Keratinocyte (primary cell): Measurements from ENCODE around the gene SYK. TPM values are rescaled to one million over a fixed set of nuclear protein-coding genes. Genes with fewer than 3 reads are reported as not detected.

Experiments used
- DNase-seq: peaks from one replicate; pipeline ENCODE4 v3.0.0-alpha.2; 2011; ENCODE audit warnings: low read depth, missing footprints, low spot score
- FAIRE-seq: peaks from 2 replicates; lab custom pipeline; 2011; peaks lifted over from hg19 to GRCh38; lab: Jason Lieb, UNC
- H2AFZ ChIP-seq: 2 replicates; pipeline ENCODE4 v1.6.0; 2012; ENCODE audit warnings: low read length, control low read depth, inconsistent platforms; ENCODE audit not compliant: control insufficient read depth
- H3K27ac ChIP-seq: 2 replicates; pipeline ENCODE4 v1.5.1; 2011; ENCODE audit warnings: low read length; ENCODE audit not compliant: control insufficient read depth, insufficient read depth
- H3K27me3 ChIP-seq: 3 replicates; pipeline ENCODE4 v1.6.0; 2011; ENCODE audit warnings: low read length; ENCODE audit not compliant: control insufficient read depth, insufficient read depth; ENCODE audit errors: extremely low read depth
- H3K36me3 ChIP-seq, 2 experiments: 2 replicates in 1 of 2; 3 replicates in 1 of 2; pipeline ENCODE4 v1.5.1; 2011; ENCODE audit warnings: low read length in 2 of 2, mild to moderate bottlenecking in 1 of 2; ENCODE audit not compliant: control insufficient read depth in 2 of 2, insufficient read depth in 2 of 2; ENCODE audit errors: extremely low read depth in 1 of 2
- H3K4me1 ChIP-seq: 3 replicates; pipeline ENCODE4 v1.5.1; 2011; ENCODE audit warnings: low read length; ENCODE audit not compliant: control insufficient read depth, insufficient read depth; ENCODE audit errors: extremely low read depth
- H3K4me2 ChIP-seq: 3 replicates; pipeline ENCODE4 v1.6.0; 2011; ENCODE audit warnings: low read depth, low read length; ENCODE audit not compliant: control insufficient read depth, insufficient read depth; ENCODE audit errors: extremely low read depth
- H3K4me3 ChIP-seq, 3 experiments: fragments of 200-600 bp in 1 of 3; sonication (generic) in 1 of 3; 2 replicates in 2 of 3; 3 replicates in 1 of 3; pipeline ENCODE4 v1.5.1; 2011 to 2016; ENCODE audit warnings: low read length in 3 of 3, mild to moderate bottlenecking in 3 of 3, control low read depth in 2 of 3, inconsistent platforms in 1 of 3, low read depth in 1 of 3, mixed read lengths in 1 of 3, mixed run types in 1 of 3, moderate library complexity in 1 of 3; ENCODE audit not compliant: control insufficient read depth in 2 of 3, insufficient read depth in 2 of 3; ENCODE audit errors: extremely low read depth in 1 of 3
- H3K79me2 ChIP-seq: 2 replicates; pipeline ENCODE4 v1.6.0; 2012; ENCODE audit warnings: low read length; ENCODE audit not compliant: control insufficient read depth, insufficient read depth
- H3K9ac ChIP-seq: 3 replicates; pipeline ENCODE4 v1.6.0; 2011; ENCODE audit warnings: low read length; ENCODE audit not compliant: control insufficient read depth, insufficient read depth; ENCODE audit errors: extremely low read depth
- H3K9me1 ChIP-seq: 3 replicates; pipeline ENCODE4 v1.6.0; 2011; ENCODE audit warnings: low read length; ENCODE audit not compliant: control insufficient read depth, insufficient read depth; ENCODE audit errors: extremely low read depth
- H3K9me3 ChIP-seq: 2 replicates; pipeline ENCODE4 v1.5.1; 2012; ENCODE audit warnings: low read depth, low read length; ENCODE audit not compliant: control insufficient read depth
- H4K20me1 ChIP-seq: 3 replicates; pipeline ENCODE4 v1.6.0; 2011; ENCODE audit warnings: low read length; ENCODE audit not compliant: control insufficient read depth, insufficient read depth; ENCODE audit errors: extremely low read depth
- EZH2 ChIP-seq: IDR thresholded peaks from one replicate; pipeline ENCODE4 v1.6.1; 2012; ENCODE audit warnings: inconsistent platforms, mild to moderate bottlenecking, low read length, moderate library complexity
- dilution Hi-C: fragments of 300-500 bp; cut with MboI; formaldehyde crosslinking; loops from one replicate; pipeline ENCODE4 v1.7.0; 2020; ENCODE audit warnings: low sequenced_read_pairs; ENCODE audit not compliant: extremely low pct_ligation_motif_present
- polyA plus RNA-seq, 5 experiments: library from polyadenylated mRNA; depleted of rRNA in 3 of 5; stranded (reverse) in 3 of 5; stranded (forward) in 1 of 5; unstranded in 1 of 5; fragments of >200 nt; gene quantifications; 1 replicate in 1 of 5; 2 replicates in 3 of 5; 3 replicates in 1 of 5; pipeline versions ENCODE4 v1.2.1 to v1.2.3, GENCODE V29; 2011 to 2012; ENCODE audit warnings: missing spikeins in 2 of 5, low read depth in 1 of 5, low replicate concordance in 1 of 5
- TF ChIP-seq, protein P1 (sequence below), 3 experiments: IDR thresholded peaks in 1 of 3; conservative IDR thresholded peaks in 1 of 3; optimal IDR thresholded peaks in 1 of 3; 2 replicates in 2 of 3; 3 replicates in 1 of 3; pipeline versions ENCODE3 to v1.5.1; 2011; ENCODE audit warnings: low read length in 3 of 3, mild to moderate bottlenecking in 3 of 3, moderate library complexity in 2 of 3, control low read depth in 1 of 3, inconsistent platforms in 1 of 3; ENCODE audit not compliant: insufficient read depth in 2 of 3; ENCODE audit errors: extremely low read depth in 1 of 3

SYK gene
- polyA plus RNA-seq, 1 donor (not counting 4 experiments of a cell fraction or from before 2014, with no cell fraction given), result 2.0 TPM

DNA sequence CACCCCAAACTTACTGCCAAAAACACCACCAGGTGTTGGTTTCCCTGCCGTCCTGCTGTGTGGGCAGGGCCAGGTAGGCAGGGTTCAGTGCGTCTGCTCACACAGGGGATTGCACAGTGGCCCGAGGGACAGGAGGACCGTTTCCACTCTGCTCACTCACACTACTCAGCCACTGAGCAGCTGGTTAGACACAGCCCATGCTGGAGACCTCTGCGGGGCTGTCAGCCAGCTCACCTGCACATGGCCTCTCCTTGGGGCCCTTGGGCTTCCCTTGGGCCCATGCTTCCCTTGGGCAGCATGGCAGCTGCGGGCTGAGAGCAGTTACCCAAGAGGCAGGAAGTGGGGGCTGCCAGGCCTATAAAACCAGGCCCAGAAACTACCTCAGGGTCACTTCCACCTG, 79.0 kb downstream of the SYK start:
- H3K9me1 ChIP-seq, result no peaks in the 10 kb centered on the region
- no peak overlapping the region for H3K27ac ChIP-seq
- no peak overlapping the region for H3K4me3 ChIP-seq
- dilution Hi-C loops, result no loop called here
- DNase-seq (no peak), FAIRE-seq (no peak)
- no peak overlapping the region for H3K4me2 ChIP-seq
- H3K4me1 ChIP-seq, result peaks cover 6% of the 10 kb centered on the region
- H2AFZ ChIP-seq, result no peak overlapping the region
- TF ChIP-seq, protein P1, sequence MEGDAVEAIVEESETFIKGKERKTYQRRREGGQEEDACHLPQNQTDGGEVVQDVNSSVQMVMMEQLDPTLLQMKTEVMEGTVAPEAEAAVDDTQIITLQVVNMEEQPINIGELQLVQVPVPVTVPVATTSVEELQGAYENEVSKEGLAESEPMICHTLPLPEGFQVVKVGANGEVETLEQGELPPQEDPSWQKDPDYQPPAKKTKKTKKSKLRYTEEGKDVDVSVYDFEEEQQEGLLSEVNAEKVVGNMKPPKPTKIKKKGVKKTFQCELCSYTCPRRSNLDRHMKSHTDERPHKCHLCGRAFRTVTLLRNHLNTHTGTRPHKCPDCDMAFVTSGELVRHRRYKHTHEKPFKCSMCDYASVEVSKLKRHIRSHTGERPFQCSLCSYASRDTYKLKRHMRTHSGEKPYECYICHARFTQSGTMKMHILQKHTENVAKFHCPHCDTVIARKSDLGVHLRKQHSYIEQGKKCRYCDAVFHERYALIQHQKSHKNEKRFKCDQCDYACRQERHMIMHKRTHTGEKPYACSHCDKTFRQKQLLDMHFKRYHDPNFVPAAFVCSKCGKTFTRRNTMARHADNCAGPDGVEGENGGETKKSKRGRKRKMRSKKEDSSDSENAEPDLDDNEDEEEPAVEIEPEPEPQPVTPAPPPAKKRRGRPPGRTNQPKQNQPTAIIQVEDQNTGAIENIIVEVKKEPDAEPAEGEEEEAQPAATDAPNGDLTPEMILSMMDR (optimal IDR thresholded peaks at IDR 0.05 in 1 of 3, IDR thresholded peaks at IDR 0.05 in 1 of 3, conservative IDR thresholded peaks at IDR 0.05 in 1 of 3; ENCODE audit: extremely low read depth in 1 of 3, insufficient read depth in 2 of 3, low read length in 3 of 3), result no peak
- TF ChIP-seq EZH2, result no peak
- H3K9me3 ChIP-seq, result peaks cover 1% of the 10 kb centered on the region
- no peaks in the 10 kb centered on the region for H4K20me1 ChIP-seq
- H3K27me3 ChIP-seq, result no peaks in the 10 kb centered on the region
- no peaks in the 10 kb centered on the region for H3K79me2 ChIP-seq
- peaks cover 0 to 2% of the 10 kb centered on the region in 2 experiments for H3K36me3 ChIP-seq
- H3K9ac ChIP-seq, result no peak overlapping the region

DNA sequence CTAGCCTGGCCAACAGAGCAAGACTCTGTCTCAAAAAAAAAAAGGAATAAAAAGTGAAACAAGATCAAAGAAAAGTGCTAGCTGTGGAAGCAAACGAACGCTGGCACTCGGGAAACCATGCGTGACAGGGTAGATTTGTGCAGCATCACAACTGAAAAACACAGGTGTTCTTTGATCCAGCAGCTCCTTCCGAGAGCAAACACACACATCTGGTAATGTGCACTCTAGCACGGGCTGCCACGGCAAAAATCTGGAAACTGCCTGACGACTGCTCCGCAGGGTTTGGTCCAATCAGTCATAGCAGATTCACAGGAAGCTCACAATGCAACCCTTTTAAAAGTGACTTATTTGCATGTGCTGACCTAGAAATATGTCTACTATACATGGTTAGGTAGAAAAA, 80.0 kb downstream of the SYK start:
- dilution Hi-C loops, result no loop called here
- Histone ChIP-seq H3K27ac (no peak overlapping the region), H3K9me1 (no peaks in the 10 kb centered on the region), H3K4me3 (no peak overlapping the region), H3K36me3 (peaks cover 0 to 2% of the 10 kb centered on the region in 2 experiments), H3K27me3 (no peaks in the 10 kb centered on the region), H3K9ac (no peak overlapping the region), H3K9me3 (peaks cover 1% of the 10 kb centered on the region), H4K20me1 (no peaks in the 10 kb centered on the region), H3K4me1 (peaks cover 6% of the 10 kb centered on the region), H2AFZ (no peak overlapping the region), H3K4me2 (no peak overlapping the region), H3K79me2 (no peaks in the 10 kb centered on the region)
- DNase-seq (no peak), FAIRE-seq (no peak)
- TF ChIP-seq, protein P1 (optimal IDR thresholded peaks at IDR 0.05 in 1 of 3, IDR thresholded peaks at IDR 0.05 in 1 of 3, conservative IDR thresholded peaks at IDR 0.05 in 1 of 3; ENCODE audit: extremely low read depth in 1 of 3, insufficient read depth in 2 of 3, low read length in 3 of 3), result no peak
- no peak for TF ChIP-seq EZH2
